Measurements from ENCODE around the gene LONP2. TPM values are rescaled to one million over a fixed set of nuclear protein-coding genes. Genes with fewer than 3 reads are reported as not detected.
"Not testable (repeated sequence)": the region's sequence is repeated elsewhere in the genome, so short reads cannot be mapped to it uniquely, and the experiment has no call there.

LONP2 gene
- total and polyA plus RNA-seq, 2 donors = 37.7 to 39.5 TPM

DNA sequence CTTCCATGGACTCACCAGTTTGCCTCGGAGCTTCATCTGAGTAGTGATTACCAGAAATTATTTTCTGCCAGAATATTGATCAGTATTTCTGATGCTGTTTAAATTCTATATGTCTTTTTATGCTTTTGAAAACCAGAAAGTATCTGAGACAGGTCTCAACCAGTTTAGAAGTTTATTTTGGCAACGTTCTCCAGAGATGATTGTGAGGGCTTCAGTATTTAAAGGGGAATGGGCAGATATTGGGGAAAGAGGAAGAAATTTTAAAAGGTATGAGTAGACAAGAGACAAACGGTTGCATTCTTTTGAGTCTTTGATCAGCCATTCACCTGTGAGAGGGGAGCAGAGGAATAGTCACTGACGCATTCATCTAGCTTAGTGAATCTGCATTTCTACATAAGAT lies 47.7 kb downstream of the LONP2 start:
- no peaks in the 10 kb centered on the region for H3K27me3 ChIP-seq (ENCODE audit: control insufficient read depth in 2 of 2, insufficient read depth in 1 of 2, low read length in 1 of 2)
- DNase-seq (ENCODE audit: low read depth in 6 of 9, low spot score in 9 of 9) = no peak
- H3K4me3 ChIP-seq (ENCODE audit: low read length in 2 of 2) = no peak overlapping the region
- peaks cover 9 to 15% of the 10 kb centered on the region in 2 donors for H3K36me3 ChIP-seq (ENCODE audit: control insufficient read depth in 2 of 2, insufficient read depth in 2 of 2, low read length in 1 of 2)
- 93% methylated on average over 4 of the region's 4 CpGs for WGBS
- H3K4me1 ChIP-seq (ENCODE audit: control insufficient read depth in 2 of 2, insufficient read depth in 2 of 2, low read length in 2 of 2) = no peaks in the 10 kb centered on the region
- no peak overlapping the region for H3K27ac ChIP-seq (ENCODE audit: low read depth in 1 of 2, low read length in 1 of 2)
- H3K9me3 ChIP-seq (ENCODE audit: control insufficient read depth in 2 of 2, insufficient read depth in 1 of 2, low read length in 1 of 2) = peaks cover 3% of the 10 kb centered on the region in 2 donors

DNA sequence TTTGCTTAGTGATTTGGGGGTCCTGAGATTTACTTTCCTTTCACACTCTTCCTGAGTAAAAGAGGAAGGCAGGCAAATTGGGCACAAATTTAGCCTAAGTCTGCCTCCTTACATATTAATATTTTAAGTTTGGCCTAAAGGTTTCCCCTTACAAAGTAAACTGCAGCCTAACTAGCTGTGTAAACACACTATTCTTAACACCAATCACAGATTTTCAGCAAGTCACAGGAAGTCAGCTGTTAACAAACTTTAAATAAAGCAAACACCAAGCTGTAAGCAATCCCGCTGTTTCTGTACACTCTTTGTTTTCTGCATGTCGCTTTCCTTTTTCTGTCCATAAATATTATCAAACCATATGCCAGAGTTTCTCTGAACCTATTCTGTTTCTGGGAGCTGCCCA lies 48.4 kb downstream of the LONP2 start:
- Histone ChIP-seq H3K27me3 (ENCODE audit: control insufficient read depth in 2 of 2, insufficient read depth in 1 of 2, low read length in 1 of 2) (no peaks in the 10 kb centered on the region), H3K36me3 (ENCODE audit: control insufficient read depth in 2 of 2, insufficient read depth in 2 of 2, low read length in 1 of 2) (peaks cover 9 to 10% of the 10 kb centered on the region in 2 donors), H3K4me3 (ENCODE audit: low read length in 2 of 2) (no peak overlapping the region), H3K9me3 (ENCODE audit: control insufficient read depth in 2 of 2, insufficient read depth in 1 of 2, low read length in 1 of 2) (no peaks in the 10 kb centered on the region), H3K27ac (ENCODE audit: low read depth in 1 of 2, low read length in 1 of 2) (no peak overlapping the region), H3K4me1 (ENCODE audit: control insufficient read depth in 2 of 2, insufficient read depth in 2 of 2, low read length in 2 of 2) (no peaks in the 10 kb centered on the region)
- no peak for DNase-seq (ENCODE audit: low read depth in 6 of 9, low spot score in 9 of 9)
- WGBS = 97% methylated on average over 2 of the region's 2 CpGs

DNA sequence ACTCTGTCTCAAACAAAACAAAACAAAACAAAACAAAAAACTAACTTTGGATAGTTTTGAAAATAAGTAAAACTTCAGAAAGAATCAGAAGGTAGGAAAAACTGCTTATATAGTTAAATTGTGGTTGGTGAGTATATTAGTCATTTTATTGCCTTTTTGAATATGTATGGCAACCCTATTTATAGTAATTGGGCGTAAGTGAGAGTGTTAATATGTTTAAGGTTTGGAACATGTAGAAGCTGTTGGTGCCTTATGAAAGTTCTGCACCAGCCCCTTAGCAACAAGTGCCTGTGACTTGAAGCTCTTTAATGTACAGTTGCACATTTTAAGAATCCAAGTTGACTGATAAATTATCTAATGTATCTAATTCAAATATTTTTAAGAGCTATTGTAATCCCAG lies 50.6 kb downstream of the LONP2 start:
- Histone ChIP-seq H3K36me3 (ENCODE audit: control insufficient read depth in 2 of 2, insufficient read depth in 2 of 2, low read length in 1 of 2) (peaks cover 12 to 16% of the 10 kb centered on the region in 2 donors), H3K9me3 (ENCODE audit: control insufficient read depth in 2 of 2, insufficient read depth in 1 of 2, low read length in 1 of 2) (no peaks in the 10 kb centered on the region), H3K4me1 (ENCODE audit: control insufficient read depth in 2 of 2, insufficient read depth in 2 of 2, low read length in 2 of 2) (no peaks in the 10 kb centered on the region), H3K27me3 (ENCODE audit: control insufficient read depth in 2 of 2, insufficient read depth in 1 of 2, low read length in 1 of 2) (no peaks in the 10 kb centered on the region), H3K27ac (ENCODE audit: low read depth in 1 of 2, low read length in 1 of 2) (no peak overlapping the region), H3K4me3 (ENCODE audit: low read length in 2 of 2) (no peak overlapping the region)
- WGBS = 97% methylated on average over 1 of the region's 1 CpG
- no peak for DNase-seq (ENCODE audit: low read depth in 6 of 9, low spot score in 9 of 9)

GRCh38 chr16:48295488-48296281 lies 51.6 kb downstream of the LONP2 start:
- Histone ChIP-seq H3K4me3 (ENCODE audit: low read length in 2 of 2) (no peak overlapping the region), H3K9me3 (ENCODE audit: control insufficient read depth in 2 of 2, insufficient read depth in 1 of 2, low read length in 1 of 2) (no peaks in the 10 kb centered on the region), H3K36me3 (ENCODE audit: control insufficient read depth in 2 of 2, insufficient read depth in 2 of 2, low read length in 1 of 2) (peaks cover 13 to 15% of the 10 kb centered on the region in 2 donors), H3K27me3 (ENCODE audit: control insufficient read depth in 2 of 2, insufficient read depth in 1 of 2, low read length in 1 of 2) (no peaks in the 10 kb centered on the region), H3K27ac (ENCODE audit: low read depth in 1 of 2, low read length in 1 of 2) (no peak overlapping the region), H3K4me1 (ENCODE audit: control insufficient read depth in 2 of 2, insufficient read depth in 2 of 2, low read length in 2 of 2) (no peaks in the 10 kb centered on the region)
- WGBS = 98% methylated on average over 1 of the region's 1 CpG
- no peak for DNase-seq (ENCODE audit: low read depth in 6 of 9, low spot score in 9 of 9)

DNA sequence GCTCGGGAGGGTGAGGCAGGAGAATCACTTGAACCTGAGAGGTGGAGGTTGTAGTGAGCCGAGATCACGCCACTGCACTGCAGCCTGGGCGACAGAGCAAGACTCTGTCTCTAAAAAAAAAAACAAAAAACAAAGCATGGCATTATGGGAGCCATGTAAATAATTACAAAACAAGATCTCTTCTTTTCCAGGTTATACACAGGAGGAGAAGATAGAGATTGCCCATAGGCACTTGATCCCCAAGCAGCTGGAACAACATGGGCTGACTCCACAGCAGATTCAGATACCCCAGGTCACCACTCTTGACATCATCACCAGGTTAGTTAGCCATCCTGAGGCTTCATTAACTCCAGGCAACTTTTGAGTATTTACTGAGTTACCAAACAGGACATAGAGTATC lies 55.4 kb downstream of the LONP2 start:
- Histone ChIP-seq H3K27me3 (ENCODE audit: control insufficient read depth in 2 of 2, insufficient read depth in 1 of 2, low read length in 1 of 2) (no peaks in the 10 kb centered on the region), H3K4me1 (ENCODE audit: control insufficient read depth in 2 of 2, insufficient read depth in 2 of 2, low read length in 2 of 2) (no peaks in the 10 kb centered on the region), H3K27ac (ENCODE audit: low read depth in 1 of 2, low read length in 1 of 2) (no peak overlapping the region), H3K36me3 (ENCODE audit: control insufficient read depth in 2 of 2, insufficient read depth in 2 of 2, low read length in 1 of 2) (peaks cover 22 to 33% of the 10 kb centered on the region in 2 donors), H3K9me3 (ENCODE audit: control insufficient read depth in 2 of 2, insufficient read depth in 1 of 2, low read length in 1 of 2) (no peaks in the 10 kb centered on the region), H3K4me3 (ENCODE audit: low read length in 2 of 2) (no peak overlapping the region)
- WGBS = 97% methylated on average over 4 of the region's 4 CpGs
- no peak for DNase-seq (ENCODE audit: low read depth in 6 of 9, low spot score in 9 of 9)

- Histone ChIP-seq H3K27ac (ENCODE audit: low read depth in 1 of 2, low read length in 1 of 2) (no peak overlapping the region), H3K4me1 (ENCODE audit: control insufficient read depth in 2 of 2, insufficient read depth in 2 of 2, low read length in 2 of 2) (no peaks in the 10 kb centered on the region), H3K9me3 (ENCODE audit: control insufficient read depth in 2 of 2, insufficient read depth in 1 of 2, low read length in 1 of 2) (no peaks in the 10 kb centered on the region), H3K27me3 (ENCODE audit: control insufficient read depth in 2 of 2, insufficient read depth in 1 of 2, low read length in 1 of 2) (no peaks in the 10 kb centered on the region), H3K36me3 (ENCODE audit: control insufficient read depth in 2 of 2, insufficient read depth in 2 of 2, low read length in 1 of 2) (peaks cover 28 to 39% of the 10 kb centered on the region in 2 donors), H3K4me3 (ENCODE audit: low read length in 2 of 2) (no peak overlapping the region)
- DNase-seq (ENCODE audit: low read depth in 6 of 9, low spot score in 9 of 9) = no peak
- WGBS = 95% methylated on average over 1 of the region's 1 CpG
Measured at GRCh38 chr16:48300391-48300856, 56.3 kb downstream of the LONP2 start.

GRCh38 chr16:48308535-48308934 lies 64.4 kb downstream of the LONP2 start:
- Histone ChIP-seq H3K9me3 (ENCODE audit: control insufficient read depth in 2 of 2, insufficient read depth in 1 of 2, low read length in 1 of 2) (peaks cover 5 to 9% of the 10 kb centered on the region in 2 donors), H3K4me3 (ENCODE audit: low read length in 2 of 2) (no peak overlapping the region), H3K36me3 (ENCODE audit: control insufficient read depth in 2 of 2, insufficient read depth in 2 of 2, low read length in 1 of 2) (peaks cover 21% of the 10 kb centered on the region in 2 donors), H3K27ac (ENCODE audit: low read depth in 1 of 2, low read length in 1 of 2) (no peak overlapping the region), H3K27me3 (ENCODE audit: control insufficient read depth in 2 of 2, insufficient read depth in 1 of 2, low read length in 1 of 2) (no peaks in the 10 kb centered on the region), H3K4me1 (ENCODE audit: control insufficient read depth in 2 of 2, insufficient read depth in 2 of 2, low read length in 2 of 2) (no peaks in the 10 kb centered on the region)
- DNase-seq (ENCODE audit: low read depth in 6 of 9, low spot score in 9 of 9) = no peak
- WGBS = 98% methylated on average over 7 of the region's 7 CpGs

DNA sequence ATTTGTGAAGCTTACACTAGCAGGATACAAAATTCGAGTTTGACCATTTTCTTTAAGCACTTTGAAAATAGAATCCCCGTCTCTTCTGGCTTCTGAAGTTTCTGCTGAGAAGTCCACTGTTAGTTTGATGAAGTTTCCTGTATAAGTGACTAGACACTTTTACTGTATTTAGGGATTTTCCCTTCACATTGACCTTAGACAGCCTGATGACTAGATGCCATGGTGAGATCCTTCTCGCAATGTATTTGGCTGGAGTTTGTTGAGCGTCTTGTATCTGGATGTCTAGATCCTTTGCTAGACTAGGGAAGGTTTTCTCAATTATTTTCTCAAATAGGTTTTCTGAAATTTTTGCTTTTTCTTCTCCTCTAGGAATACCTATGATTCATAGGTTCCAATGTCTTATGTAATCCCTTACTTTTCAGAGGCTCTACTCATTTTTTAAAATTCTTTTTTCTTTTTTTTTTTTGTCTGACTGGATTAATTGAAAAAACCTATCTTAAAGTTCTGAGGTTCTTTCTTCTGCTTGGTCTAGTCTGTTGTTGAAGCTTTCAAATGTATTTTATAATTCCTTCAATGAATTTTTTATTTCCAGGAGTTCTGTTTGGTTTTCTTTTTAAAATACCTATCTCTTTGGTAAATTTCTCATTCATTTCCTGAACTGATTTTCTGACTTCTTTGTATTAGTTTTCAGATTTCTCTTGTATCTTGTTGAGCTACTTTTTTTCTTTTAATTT lies 67.0 kb downstream of the LONP2 start:
- H3K36me3 ChIP-seq (ENCODE audit: control insufficient read depth in 2 of 2, insufficient read depth in 2 of 2, low read length in 1 of 2) = peaks cover 6% of the 10 kb centered on the region in 2 donors
- WGBS = 98% methylated on average over 4 of the region's 4 CpGs

DNA sequence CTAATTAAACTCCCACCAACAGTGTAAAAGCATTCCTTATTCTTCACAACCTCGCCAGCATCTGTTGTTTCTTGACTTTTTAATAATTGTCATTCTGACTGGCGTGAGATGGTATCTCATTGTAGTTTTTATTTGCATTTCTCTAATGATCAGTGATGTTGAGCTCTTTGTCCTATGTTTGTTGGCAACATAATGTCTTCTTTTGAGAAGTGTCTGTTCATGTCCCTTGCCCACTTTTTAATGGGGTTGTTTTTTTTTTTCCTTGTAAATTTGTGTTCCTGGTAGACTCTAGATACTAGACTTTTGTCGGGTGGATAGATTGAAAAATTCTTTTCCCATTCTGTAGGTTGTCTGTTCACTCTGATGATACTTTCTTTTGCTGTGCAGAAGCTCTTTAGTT lies 69.8 kb downstream of the LONP2 start:
- DNase-seq (ENCODE audit: low read depth in 6 of 9, low spot score in 9 of 9); H3K4me3 ChIP-seq (ENCODE audit: low read length in 2 of 2); H3K27me3 ChIP-seq (ENCODE audit: control insufficient read depth in 2 of 2, insufficient read depth in 1 of 2, low read length in 1 of 2); H3K27ac ChIP-seq (ENCODE audit: low read depth in 1 of 2, low read length in 1 of 2); H3K36me3 ChIP-seq (ENCODE audit: control insufficient read depth in 2 of 2, insufficient read depth in 2 of 2, low read length in 1 of 2); H3K9me3 ChIP-seq (ENCODE audit: control insufficient read depth in 2 of 2, insufficient read depth in 1 of 2, low read length in 1 of 2): not testable (repeated sequence)
- WGBS = 98% methylated on average over 3 of the region's 3 CpGs
- H3K4me1 ChIP-seq (ENCODE audit: control insufficient read depth in 2 of 2, insufficient read depth in 2 of 2, low read length in 2 of 2) = peaks cover 8 to 12% of the 10 kb centered on the region in 2 donors

More for the DNA sequence above, 67.0 kb downstream of the LONP2 start:
- no peaks in the 10 kb centered on the region for H3K27me3 ChIP-seq (ENCODE audit: control insufficient read depth in 2 of 2, insufficient read depth in 1 of 2, low read length in 1 of 2)
- peaks cover 5 to 9% of the 10 kb centered on the region in 2 donors for H3K9me3 ChIP-seq (ENCODE audit: control insufficient read depth in 2 of 2, insufficient read depth in 1 of 2, low read length in 1 of 2)
- H3K4me3 ChIP-seq (ENCODE audit: low read length in 2 of 2) = no peak overlapping the region
- no peak for DNase-seq (ENCODE audit: low read depth in 6 of 9, low spot score in 9 of 9)
- no peak overlapping the region for H3K27ac ChIP-seq (ENCODE audit: low read depth in 1 of 2, low read length in 1 of 2)
- no peaks in the 10 kb centered on the region for H3K4me1 ChIP-seq (ENCODE audit: control insufficient read depth in 2 of 2, insufficient read depth in 2 of 2, low read length in 2 of 2)

Data from thymus (tissue), 11 donors.